A673 (cell line): ENCODE data around the gene SAP30BP.

ENCODE experiments used
- EZH2 ChIP-seq: fragments of 200-600 bp; sonication (generic); IDR thresholded peaks from 2 replicates; pipeline ENCODE4 v1.6.1; 2017; ENCODE audit warnings: borderline replicate concordance, low read depth, mild to moderate bottlenecking, mixed read lengths, antibody characterized with exemption, low read length; ENCODE audit not compliant: poor library complexity, severe bottlenecking
- TF ChIP-seq, protein P1 (sequence below): fragments of 300-800, 200-600 bp; sonication (generic); conservative IDR thresholded peaks from 2 replicates; pipeline ENCODE4 v1.5.1; 2017; ENCODE audit warnings: low read depth, mild to moderate bottlenecking, antibody characterized with exemption, low read length, moderate library complexity, mixed read lengths

GRCh38 chr17:75691801-75692626 is 24.9 kb downstream of the SAP30BP start:
- no peak for TF ChIP-seq EZH2
- TF ChIP-seq, protein P1, sequence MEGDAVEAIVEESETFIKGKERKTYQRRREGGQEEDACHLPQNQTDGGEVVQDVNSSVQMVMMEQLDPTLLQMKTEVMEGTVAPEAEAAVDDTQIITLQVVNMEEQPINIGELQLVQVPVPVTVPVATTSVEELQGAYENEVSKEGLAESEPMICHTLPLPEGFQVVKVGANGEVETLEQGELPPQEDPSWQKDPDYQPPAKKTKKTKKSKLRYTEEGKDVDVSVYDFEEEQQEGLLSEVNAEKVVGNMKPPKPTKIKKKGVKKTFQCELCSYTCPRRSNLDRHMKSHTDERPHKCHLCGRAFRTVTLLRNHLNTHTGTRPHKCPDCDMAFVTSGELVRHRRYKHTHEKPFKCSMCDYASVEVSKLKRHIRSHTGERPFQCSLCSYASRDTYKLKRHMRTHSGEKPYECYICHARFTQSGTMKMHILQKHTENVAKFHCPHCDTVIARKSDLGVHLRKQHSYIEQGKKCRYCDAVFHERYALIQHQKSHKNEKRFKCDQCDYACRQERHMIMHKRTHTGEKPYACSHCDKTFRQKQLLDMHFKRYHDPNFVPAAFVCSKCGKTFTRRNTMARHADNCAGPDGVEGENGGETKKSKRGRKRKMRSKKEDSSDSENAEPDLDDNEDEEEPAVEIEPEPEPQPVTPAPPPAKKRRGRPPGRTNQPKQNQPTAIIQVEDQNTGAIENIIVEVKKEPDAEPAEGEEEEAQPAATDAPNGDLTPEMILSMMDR: no peak
